Gastroesophageal sphincter (tissue), 3 donors: ENCODE results near the gene ACSM3.

ENCODE experiments used
- CTCF ChIP-seq, 4 experiments: fragments of 200-600 bp in 2 of 4; fragments of 450-650 bp in 2 of 4; sonication (generic) in 1 of 4; IDR thresholded peaks; one replicate each; pipeline ENCODE4 v1.5.1; 2017 to 2019; ENCODE audit warnings: antibody characterized with exemption in 4 of 4, mild to moderate bottlenecking in 2 of 4, moderate library complexity in 2 of 4
- EP300 ChIP-seq: sonication (generic); formaldehyde crosslinking; IDR thresholded peaks from one replicate; pipeline ENCODE4 v1.6.1; 2017; ENCODE audit warnings: antibody characterized with exemption, mild to moderate bottlenecking
- POLR2A ChIP-seq, 2 donors: fragments of 450-650 bp; IDR thresholded peaks; one replicate each; pipeline ENCODE4 v1.6.1; 2017; ENCODE audit warnings: antibody characterized with exemption in 2 of 2, mild to moderate bottlenecking in 2 of 2, moderate library complexity in 1 of 2
- POLR2AphosphoS5 ChIP-seq: sonication (generic); formaldehyde crosslinking; IDR thresholded peaks from one replicate; pipeline ENCODE4 v1.6.1; 2017; ENCODE audit warnings: antibody characterized with exemption

GRCh38 chr16:20784204-20784603, 20.4 kb downstream of the ACSM3 start:
- TF ChIP-seq POLR2A (IDR thresholded peaks at IDR 0.05), result no peak
- no peak for TF ChIP-seq POLR2AphosphoS5
- no peak for TF ChIP-seq CTCF (IDR thresholded peaks at IDR 0.05)
- TF ChIP-seq EP300, result no peak
